Endodermal cell (in vitro differentiated cells): ENCODE results near the gene RBM26. TPM values are rescaled to one million over a fixed set of nuclear protein-coding genes. Genes with fewer than 3 reads are reported as not detected.
A peak's percentile ranks its signal among the peaks of the same experiment; 100 is the strongest.

ENCODE experiments used
- DNase-seq: peaks from one replicate; pipeline ENCODE4 v3.0.0-alpha.2; 2017
- H3K27ac ChIP-seq: 2 replicates; pipeline ENCODE4 v1.5.1; 2013; ENCODE audit warnings: mild to moderate bottlenecking, low read depth, low read length, moderate library complexity
- H3K27me3 ChIP-seq: 2 replicates; pipeline ENCODE4 v1.6.1; 2013; ENCODE audit warnings: mild to moderate bottlenecking, low read length, moderate library complexity; ENCODE audit not compliant: insufficient read depth, control insufficient read depth, poor library complexity, severe bottlenecking
- H3K36me3 ChIP-seq: 2 replicates; pipeline ENCODE4 v1.7.0; 2013; ENCODE audit warnings: mild to moderate bottlenecking, low read length, moderate library complexity; ENCODE audit not compliant: control insufficient read depth, insufficient read depth
- H3K4me1 ChIP-seq: one replicate; pipeline ENCODE4 v1.7.0; 2013; ENCODE audit warnings: low read length; ENCODE audit not compliant: control insufficient read depth, insufficient read depth
- H3K4me3 ChIP-seq: 2 replicates; pipeline ENCODE4 v1.5.1; 2013; ENCODE audit warnings: mild to moderate bottlenecking, low read length, moderate library complexity
- H3K9ac ChIP-seq: 2 replicates; pipeline ENCODE4 v1.6.1; 2013; ENCODE audit warnings: mild to moderate bottlenecking, low read length, moderate library complexity; ENCODE audit not compliant: poor library complexity, severe bottlenecking; ENCODE audit errors: extremely low read depth
- H3K9me3 ChIP-seq: 2 replicates; pipeline ENCODE4 v1.6.1; 2013; ENCODE audit warnings: mild to moderate bottlenecking, low read length, moderate library complexity; ENCODE audit not compliant: control insufficient read depth
- H3K27ac Mint-ChIP-seq: 2 replicates; pipeline ENCODE4 v1.8.0; 2020; ENCODE audit warnings: mixed read lengths
- H3K27me3 Mint-ChIP-seq: 2 replicates; pipeline ENCODE4 v1.8.0; 2021; ENCODE audit warnings: mild to moderate bottlenecking, mixed read lengths; ENCODE audit not compliant: insufficient read depth
- H3K36me3 Mint-ChIP-seq: 2 replicates; pipeline ENCODE4 v1.8.0; 2020; ENCODE audit warnings: low read depth, mixed read lengths
- H3K4me1 Mint-ChIP-seq: 2 replicates; pipeline ENCODE4 v1.8.0; 2020; ENCODE audit warnings: mixed read lengths
- H3K4me3 Mint-ChIP-seq: 2 replicates; pipeline ENCODE4 v1.8.0; 2020; ENCODE audit warnings: mild to moderate bottlenecking, moderate library complexity, mixed read lengths
- H3K9me3 Mint-ChIP-seq: 2 replicates; pipeline ENCODE4 v1.8.0; 2020; ENCODE audit warnings: mild to moderate bottlenecking, mixed read lengths
- WGBS, 2 experiments: methylation state at CpG; one replicate each; pipeline versions ENCODE4 v1.1.5 to v1.1.7; 2013; ENCODE audit warnings: missing lambda C conversion rate in 2 of 2, mixed read lengths in 1 of 2; ENCODE audit not compliant: insufficient coverage in 1 of 2, insufficient read length in 1 of 2; 5-methylcytosine and 5-hydroxymethylcytosine counted together
- total RNA-seq, 2 donors: library from RNA; stranded (reverse); fragmentation: NEBNext Ultra II Directional in 1 of 2; extraction: Animal tissue kit (Norgen Biotek cat#: 25700) in 1 of 2; gene quantifications; 2 replicates in 1 of 2; 3 replicates in 1 of 2; pipeline ENCODE4 v1.2.1, GENCODE V29; 2021
- TF ChIP-seq, protein P1 (sequence below): fragments of 200-600 bp; sonication (generic); conservative IDR thresholded peaks from 2 replicates; pipeline ENCODE4 v1.5.0; 2021; ENCODE audit warnings: antibody characterized with exemption, mild to moderate bottlenecking

The RBM26 gene
- total RNA-seq, 2 donors from 2014 or later, result 65.0 to 81.7 TPM

DNA sequence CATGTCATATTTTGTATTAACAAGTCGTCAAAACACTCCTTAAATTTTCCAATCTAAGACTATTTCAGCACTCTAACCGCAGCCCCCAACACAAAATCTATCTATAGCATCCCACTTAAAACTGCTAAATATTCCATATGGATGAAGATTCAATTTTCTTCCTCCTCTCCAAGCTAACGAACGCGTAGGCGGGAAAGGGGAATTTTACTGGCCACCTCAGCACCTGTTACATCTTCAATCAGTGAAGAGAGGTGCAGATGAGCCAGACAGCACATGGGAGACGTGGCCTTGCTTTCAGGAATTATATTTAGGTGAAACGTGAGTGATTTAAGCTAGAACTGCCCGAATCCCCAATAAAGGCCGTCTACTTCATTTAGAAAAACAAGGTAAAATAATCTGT, 1.1 kb downstream of the RBM26 start:
- Mint-ChIP-seq H3K36me3 (no peaks in the 10 kb centered on the region), H3K4me3 (no peak overlapping the region), H3K27me3 (no peaks in the 10 kb centered on the region), H3K9me3 (no peaks in the 10 kb centered on the region), H3K27ac (no peak overlapping the region), H3K4me1 (peaks cover 36% of the 10 kb centered on the region)
- no peak overlapping the region for H3K27ac ChIP-seq
- H3K4me1 ChIP-seq, result peaks cover 3% of the 10 kb centered on the region
- WGBS, 2 experiments, result 0 to 3% methylated on average over 3 to 10 of the region's 10 CpGs
- DNase-seq, result no peak
- H3K4me3 ChIP-seq, result peak overlapping the region; percentile 93
- TF ChIP-seq, protein P1, sequence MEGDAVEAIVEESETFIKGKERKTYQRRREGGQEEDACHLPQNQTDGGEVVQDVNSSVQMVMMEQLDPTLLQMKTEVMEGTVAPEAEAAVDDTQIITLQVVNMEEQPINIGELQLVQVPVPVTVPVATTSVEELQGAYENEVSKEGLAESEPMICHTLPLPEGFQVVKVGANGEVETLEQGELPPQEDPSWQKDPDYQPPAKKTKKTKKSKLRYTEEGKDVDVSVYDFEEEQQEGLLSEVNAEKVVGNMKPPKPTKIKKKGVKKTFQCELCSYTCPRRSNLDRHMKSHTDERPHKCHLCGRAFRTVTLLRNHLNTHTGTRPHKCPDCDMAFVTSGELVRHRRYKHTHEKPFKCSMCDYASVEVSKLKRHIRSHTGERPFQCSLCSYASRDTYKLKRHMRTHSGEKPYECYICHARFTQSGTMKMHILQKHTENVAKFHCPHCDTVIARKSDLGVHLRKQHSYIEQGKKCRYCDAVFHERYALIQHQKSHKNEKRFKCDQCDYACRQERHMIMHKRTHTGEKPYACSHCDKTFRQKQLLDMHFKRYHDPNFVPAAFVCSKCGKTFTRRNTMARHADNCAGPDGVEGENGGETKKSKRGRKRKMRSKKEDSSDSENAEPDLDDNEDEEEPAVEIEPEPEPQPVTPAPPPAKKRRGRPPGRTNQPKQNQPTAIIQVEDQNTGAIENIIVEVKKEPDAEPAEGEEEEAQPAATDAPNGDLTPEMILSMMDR, result no peak
- H3K9me3 ChIP-seq, result no peaks in the 10 kb centered on the region
- peak overlapping the region; percentile 79 for H3K9ac ChIP-seq
- H3K36me3 ChIP-seq, result no peaks in the 10 kb centered on the region
- H3K27me3 ChIP-seq, result no peaks in the 10 kb centered on the region

DNA sequence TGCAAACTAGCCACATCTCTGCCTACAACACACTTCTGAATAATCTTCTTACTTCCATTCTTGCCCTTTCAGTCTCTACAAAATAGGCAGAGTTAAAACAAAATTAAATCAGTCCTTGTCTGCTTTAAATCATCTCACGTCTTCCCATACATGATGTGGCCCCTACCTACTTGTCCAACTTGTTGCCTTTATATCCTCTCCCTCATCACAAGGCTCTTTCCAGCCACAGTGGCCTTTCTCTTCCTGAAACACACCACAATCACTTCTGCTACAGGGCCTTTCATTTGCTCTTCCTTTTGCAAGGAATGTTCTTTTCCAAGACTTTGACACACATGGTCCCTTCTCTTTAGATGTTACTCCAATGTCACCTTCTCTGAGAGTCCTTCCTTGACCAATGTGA, 1.7 kb downstream of the RBM26 start:
- H3K27me3 ChIP-seq, result no peaks in the 10 kb centered on the region

DNA sequence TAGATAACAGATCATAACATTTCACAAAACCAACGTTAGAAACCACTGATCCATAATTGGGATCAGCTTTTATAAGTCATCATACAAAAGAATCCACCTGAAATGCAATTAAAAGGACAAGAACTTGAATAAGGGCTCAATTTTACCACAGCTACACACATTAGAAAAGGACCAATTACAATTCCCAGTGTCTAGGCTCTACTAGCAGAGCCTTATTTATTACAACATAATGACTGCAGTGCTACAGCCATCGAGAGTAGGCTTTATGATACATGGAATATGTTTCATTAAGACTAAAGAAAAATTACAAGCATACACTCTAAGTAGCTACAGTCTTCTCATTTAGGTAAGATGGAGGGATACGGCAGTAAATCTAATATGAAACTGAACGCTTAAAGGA, 2.9 kb downstream of the RBM26 start:
- no peak overlapping the region for H3K9ac ChIP-seq
- H3K4me3 ChIP-seq, result peak overlapping the region; percentile 93
- Mint-ChIP-seq H3K27me3 (no peaks in the 10 kb centered on the region), H3K4me1 (peaks cover 53% of the 10 kb centered on the region), H3K4me3 (no peak overlapping the region), H3K36me3 (peaks cover 7% of the 10 kb centered on the region), H3K9me3 (no peaks in the 10 kb centered on the region), H3K27ac (no peak overlapping the region)
- H3K27me3 ChIP-seq, result no peaks in the 10 kb centered on the region
- WGBS, 2 experiments, result 80 to 82% methylated on average over 3 of the region's 4 CpGs
- peaks cover 12% of the 10 kb centered on the region for H3K36me3 ChIP-seq
- no peaks in the 10 kb centered on the region for H3K9me3 ChIP-seq
- no peak overlapping the region for H3K27ac ChIP-seq
- TF ChIP-seq, protein P1, result no peak
- H3K4me1 ChIP-seq, result peaks cover 3% of the 10 kb centered on the region
- no peak for DNase-seq

More for the DNA sequence above, 1.7 kb downstream of the RBM26 start:
- H3K4me1 Mint-ChIP-seq, result peaks cover 42% of the 10 kb centered on the region
- Histone ChIP-seq H3K9ac (peak overlapping the region; percentile 79), H3K9me3 (no peaks in the 10 kb centered on the region), H3K36me3 (peaks cover 1% of the 10 kb centered on the region), H3K4me3 (peak overlapping the region; percentile 93), H3K27ac (no peak overlapping the region), H3K4me1 (peaks cover 3% of the 10 kb centered on the region)
- no peaks in the 10 kb centered on the region for H3K27me3 Mint-ChIP-seq
- TF ChIP-seq, protein P1, result no peak
- no peaks in the 10 kb centered on the region for H3K36me3 Mint-ChIP-seq
- DNase-seq, result no peak
- no peaks in the 10 kb centered on the region for H3K9me3 Mint-ChIP-seq
- H3K4me3 Mint-ChIP-seq, result no peak overlapping the region
- no peak overlapping the region for H3K27ac Mint-ChIP-seq
- WGBS, 2 experiments, result 17 to 47% methylated on average over 1 of the region's 1 CpG
